Transverse colon (tissue), 4 donors: ENCODE data around the gene RERE. TPM values are rescaled to one million over a fixed set of nuclear protein-coding genes. Genes with fewer than 3 reads are reported as not detected.

Source experiments
- DNase-seq: peaks from one replicate; pipeline ENCODE4 v3.0.0-alpha.2; 2019
- H3K27ac ChIP-seq, 4 donors: fragments of 200-600 bp; sonication (generic); 2 replicates each; pipeline ENCODE4 v1.5.1; 2016 to 2018; ENCODE audit warnings: inconsistent platforms in 4 of 4
- H3K27me3 ChIP-seq: fragments of 200-600 bp; sonication (generic); 2 replicates; pipeline ENCODE4 v1.5.1; 2017; ENCODE audit warnings: inconsistent platforms
- H3K36me3 ChIP-seq, 4 donors: fragments of 200-600 bp; sonication (generic); 2 replicates each; pipeline ENCODE4 v1.5.1; 2017 to 2019; ENCODE audit warnings: inconsistent platforms in 4 of 4
- H3K4me1 ChIP-seq, 4 donors: fragments of 200-600 bp; sonication (generic); 2 replicates each; pipeline ENCODE4 v1.5.1; 2017 to 2020; ENCODE audit warnings: inconsistent platforms in 4 of 4
- H3K4me3 ChIP-seq, 4 donors: fragments of 200-600 bp; sonication (generic); 1 replicate in 1 of 4; 2 replicates in 3 of 4; pipeline versions ENCODE4 v1.5.1 to v1.6.1; 2017 to 2019; ENCODE audit warnings: inconsistent platforms in 4 of 4
- H3K9me3 ChIP-seq, 2 donors: fragments of 200-600 bp; sonication (generic); 2 replicates each; pipeline ENCODE4 v1.5.1; 2017 to 2019; ENCODE audit warnings: inconsistent platforms in 2 of 2
- CTCF ChIP-seq, 5 experiments: fragments of 200-600 bp in 3 of 5; fragments of 450-650 bp in 2 of 5; sonication (generic) in 3 of 5; IDR thresholded peaks; 1 replicate in 2 of 5; 2 replicates in 3 of 5; pipeline ENCODE4 v1.5.1; 2016 to 2017; ENCODE audit warnings: antibody characterized with exemption in 5 of 5, inconsistent platforms in 3 of 5, mild to moderate bottlenecking in 2 of 5, moderate library complexity in 1 of 5
- EP300 ChIP-seq: sonication (generic); formaldehyde crosslinking; IDR thresholded peaks from one replicate; pipeline ENCODE4 v1.6.1; 2017; ENCODE audit warnings: antibody characterized with exemption, low read depth
- POLR2A ChIP-seq: fragments of 450-650 bp; IDR thresholded peaks from one replicate; pipeline ENCODE4 v1.6.1; 2016; ENCODE audit warnings: antibody characterized with exemption, mild to moderate bottlenecking, moderate library complexity
- POLR2AphosphoS5 ChIP-seq, 3 donors: sonication (generic); formaldehyde crosslinking; IDR thresholded peaks; one replicate each; pipeline ENCODE4 v1.6.1; 2016; ENCODE audit warnings: antibody characterized with exemption in 3 of 3
- WGBS, 2 donors: methylation state at CpG; one replicate each; pipeline ENCODE4 v1.1.5; 2018; ENCODE audit warnings: low coverage in 1 of 2; 5-methylcytosine and 5-hydroxymethylcytosine counted together
- in situ Hi-C, 4 donors: fragments of 200-750 bp; cut with MboI; loops; one replicate each; pipeline versions ENCODE4 v1.15.0 to v1.15.1; 2017; ENCODE audit warnings: low sequenced_read_pairs in 3 of 4, low pct_ligation_motif_present in 1 of 4, low pct_unique_long_range_greater_than_20kb in 1 of 4
- intact Hi-C: fragments of 100-400 bp; cut with DNase I; formaldehyde crosslinking; loops from one replicate; pipeline ENCODE4 v1.15.1; 2023; ENCODE audit warnings: low total_unique reads
- total RNA-seq, 4 donors: library from RNA; depleted of rRNA; stranded (reverse); fragments of >200 nt; gene quantifications; one replicate each; pipeline ENCODE4 v1.1.0, GENCODE V29; 2016

The RERE gene
- total RNA-seq, 4 donors from 2014 or later: 80.3 to 657 (median 105) TPM

- 83 to 100% methylated on average over 3 to 13 of the region's 14 CpGs for WGBS, 2 donors
- no peak for DNase-seq
- H3K4me1 ChIP-seq: peaks cover 29 to 87% (median 41%) of the 10 kb centered on the region in 4 donors
- in situ Hi-C loops: no loop called here
- peak overlapping the region; percentile 62 to 89 (median 80) for H3K27ac ChIP-seq
- peaks cover 0 to 6% (median 0%) of the 10 kb centered on the region in 4 donors for H3K36me3 ChIP-seq
- intact Hi-C loops: no loop called here
- TF ChIP-seq POLR2AphosphoS5 (IDR thresholded peaks at IDR 0.05) (no peak), EP300 (no peak), CTCF (IDR thresholded peaks at IDR 0.05) (no peak), POLR2A (no peak)
- H3K4me3 ChIP-seq: no peak overlapping the region
- no peaks in the 10 kb centered on the region for H3K9me3 ChIP-seq
- H3K27me3 ChIP-seq: no peaks in the 10 kb centered on the region
These were observed 437.8 kb downstream of the RERE start for GRCh38 chr1:8379513-8380186.

- in situ Hi-C loops: no loop called here
- no peaks in the 10 kb centered on the region for H3K9me3 ChIP-seq
- H3K4me1 ChIP-seq: peaks cover 32 to 89% (median 47%) of the 10 kb centered on the region in 4 donors
- peaks cover 0 to 6% (median 0%) of the 10 kb centered on the region in 4 donors for H3K36me3 ChIP-seq
- peak overlapping the region; percentile 62 to 89 (median 80) for H3K27ac ChIP-seq
- H3K4me3 ChIP-seq: no peak overlapping the region
- TF ChIP-seq POLR2AphosphoS5 (IDR thresholded peaks at IDR 0.05) (no peak), EP300 (no peak), CTCF (IDR thresholded peaks at IDR 0.05) (no peak), POLR2A (no peak)
- no peaks in the 10 kb centered on the region for H3K27me3 ChIP-seq
- 76 to 100% methylated on average over 1 to 10 of the region's 10 CpGs for WGBS, 2 donors
- no peak for DNase-seq
- intact Hi-C loops: no loop called here
These were observed 438.4 kb downstream of the RERE start for GRCh38 chr1:8378981-8379470.

- 40 to 67% methylated on average over 1 to 4 of the region's 4 CpGs for WGBS, 2 donors
- H3K36me3 ChIP-seq: no peaks in the 10 kb centered on the region
- TF ChIP-seq POLR2AphosphoS5 (IDR thresholded peaks at IDR 0.05) (peak in 2 of 3 donors; percentile 17 to 45), CTCF (IDR thresholded peaks at IDR 0.05) (no peak), POLR2A (no peak), EP300 (no peak)
- peak overlapping the region; percentile 62 to 89 (median 80) for H3K27ac ChIP-seq
- DNase-seq: no peak
- H3K27me3 ChIP-seq: no peaks in the 10 kb centered on the region
- no peak overlapping the region for H3K4me3 ChIP-seq
- in situ Hi-C loops (no loop called here), intact Hi-C loops (no loop called here)
- peaks cover 36 to 89% (median 54%) of the 10 kb centered on the region in 4 donors for H3K4me1 ChIP-seq
- no peaks in the 10 kb centered on the region for H3K9me3 ChIP-seq
These were observed 439.3 kb downstream of the RERE start for GRCh38 chr1:8378178-8378577.

- Histone ChIP-seq H3K36me3 (no peaks in the 10 kb centered on the region), H3K27me3 (no peaks in the 10 kb centered on the region), H3K4me1 (peaks cover 39 to 89% (median 60%) of the 10 kb centered on the region in 4 donors), H3K4me3 (no peak overlapping the region), H3K9me3 (no peaks in the 10 kb centered on the region), H3K27ac (peak overlapping the region; percentile 62 to 89 (median 80))
- no peak for TF ChIP-seq CTCF (IDR thresholded peaks at IDR 0.05)
- no peak for TF ChIP-seq EP300
- TF ChIP-seq POLR2AphosphoS5 (IDR thresholded peaks at IDR 0.05): no peak
- TF ChIP-seq POLR2A: no peak
- in situ Hi-C loops (no loop called here), intact Hi-C loops (no loop called here)
- DNase-seq: no peak
- 76 to 81% methylated on average over 17 of the region's 17 CpGs for WGBS, 2 donors
These were observed 440.0 kb downstream of the RERE start for GRCh38 chr1:8377271-8377981.
